H1 (cell line): Measurements from ENCODE around the gene CAPN6. TPM values are rescaled to one million over a fixed set of nuclear protein-coding genes. Genes with fewer than 3 reads are reported as not detected.

ENCODE experiments used
- polyA plus RNA-seq, 7 experiments: library from polyadenylated mRNA; depleted of rRNA in 3 of 7; stranded (reverse) in 5 of 7; unstranded in 2 of 7; fragments of >200 nt in 5 of 7; fragments of 200-250 nt in 2 of 7; gene quantifications; 1 replicate in 5 of 7; 2 replicates in 1 of 7; 4 replicates in 1 of 7; pipeline versions ENCODE4 v1.2.1 to v1.2.3, GENCODE V29; 2011 to 2013; ENCODE audit warnings: missing spikeins in 2 of 7, mixed read lengths in 2 of 7
- total RNA-seq: library from RNA; stranded (reverse); fragmentation: NEBNext Ultra II Directional; extraction: Animal tissue kit (Norgen Biotek cat#: 25700); gene quantifications from 2 replicates; pipeline ENCODE4 v1.2.1, GENCODE V29; 2021
- TF ChIP-seq, protein P1 (sequence below): fragments of 300-600 bp; sonication (generic); IDR thresholded peaks from 2 replicates; pipeline ENCODE4 v1.7.1; 2012; ENCODE audit warnings: low read length, moderate library complexity, mild to moderate bottlenecking, inconsistent platforms; ENCODE audit not compliant: insufficient replicate concordance

The CAPN6 gene
- total and polyA plus RNA-seq, 2 of the 8 experiments (the other 6 are each of a cell fraction or from before 2014, with no cell fraction given) = 5.3 to 10.6 TPM

DNA sequence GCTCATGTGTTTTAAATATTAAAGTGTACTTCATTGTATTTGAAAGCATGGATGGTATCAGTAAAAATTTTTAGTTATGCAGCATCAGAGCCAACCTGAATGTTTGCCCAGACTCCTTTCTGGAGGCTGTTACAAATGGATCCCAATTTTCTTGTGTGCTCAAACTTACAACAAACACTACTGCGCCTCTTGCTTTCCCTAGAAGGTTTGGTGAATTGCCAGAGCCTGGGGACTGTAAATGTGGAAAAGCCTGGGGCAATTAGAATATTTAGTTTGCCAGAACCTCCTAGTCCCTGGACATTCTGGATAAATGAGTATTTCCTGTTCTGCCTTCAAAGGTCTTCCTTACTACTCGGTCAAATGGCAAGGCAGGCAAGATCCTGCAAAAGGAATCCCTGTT is 4.8 kb downstream of the CAPN6 start (continued):
- TF ChIP-seq, protein P1, sequence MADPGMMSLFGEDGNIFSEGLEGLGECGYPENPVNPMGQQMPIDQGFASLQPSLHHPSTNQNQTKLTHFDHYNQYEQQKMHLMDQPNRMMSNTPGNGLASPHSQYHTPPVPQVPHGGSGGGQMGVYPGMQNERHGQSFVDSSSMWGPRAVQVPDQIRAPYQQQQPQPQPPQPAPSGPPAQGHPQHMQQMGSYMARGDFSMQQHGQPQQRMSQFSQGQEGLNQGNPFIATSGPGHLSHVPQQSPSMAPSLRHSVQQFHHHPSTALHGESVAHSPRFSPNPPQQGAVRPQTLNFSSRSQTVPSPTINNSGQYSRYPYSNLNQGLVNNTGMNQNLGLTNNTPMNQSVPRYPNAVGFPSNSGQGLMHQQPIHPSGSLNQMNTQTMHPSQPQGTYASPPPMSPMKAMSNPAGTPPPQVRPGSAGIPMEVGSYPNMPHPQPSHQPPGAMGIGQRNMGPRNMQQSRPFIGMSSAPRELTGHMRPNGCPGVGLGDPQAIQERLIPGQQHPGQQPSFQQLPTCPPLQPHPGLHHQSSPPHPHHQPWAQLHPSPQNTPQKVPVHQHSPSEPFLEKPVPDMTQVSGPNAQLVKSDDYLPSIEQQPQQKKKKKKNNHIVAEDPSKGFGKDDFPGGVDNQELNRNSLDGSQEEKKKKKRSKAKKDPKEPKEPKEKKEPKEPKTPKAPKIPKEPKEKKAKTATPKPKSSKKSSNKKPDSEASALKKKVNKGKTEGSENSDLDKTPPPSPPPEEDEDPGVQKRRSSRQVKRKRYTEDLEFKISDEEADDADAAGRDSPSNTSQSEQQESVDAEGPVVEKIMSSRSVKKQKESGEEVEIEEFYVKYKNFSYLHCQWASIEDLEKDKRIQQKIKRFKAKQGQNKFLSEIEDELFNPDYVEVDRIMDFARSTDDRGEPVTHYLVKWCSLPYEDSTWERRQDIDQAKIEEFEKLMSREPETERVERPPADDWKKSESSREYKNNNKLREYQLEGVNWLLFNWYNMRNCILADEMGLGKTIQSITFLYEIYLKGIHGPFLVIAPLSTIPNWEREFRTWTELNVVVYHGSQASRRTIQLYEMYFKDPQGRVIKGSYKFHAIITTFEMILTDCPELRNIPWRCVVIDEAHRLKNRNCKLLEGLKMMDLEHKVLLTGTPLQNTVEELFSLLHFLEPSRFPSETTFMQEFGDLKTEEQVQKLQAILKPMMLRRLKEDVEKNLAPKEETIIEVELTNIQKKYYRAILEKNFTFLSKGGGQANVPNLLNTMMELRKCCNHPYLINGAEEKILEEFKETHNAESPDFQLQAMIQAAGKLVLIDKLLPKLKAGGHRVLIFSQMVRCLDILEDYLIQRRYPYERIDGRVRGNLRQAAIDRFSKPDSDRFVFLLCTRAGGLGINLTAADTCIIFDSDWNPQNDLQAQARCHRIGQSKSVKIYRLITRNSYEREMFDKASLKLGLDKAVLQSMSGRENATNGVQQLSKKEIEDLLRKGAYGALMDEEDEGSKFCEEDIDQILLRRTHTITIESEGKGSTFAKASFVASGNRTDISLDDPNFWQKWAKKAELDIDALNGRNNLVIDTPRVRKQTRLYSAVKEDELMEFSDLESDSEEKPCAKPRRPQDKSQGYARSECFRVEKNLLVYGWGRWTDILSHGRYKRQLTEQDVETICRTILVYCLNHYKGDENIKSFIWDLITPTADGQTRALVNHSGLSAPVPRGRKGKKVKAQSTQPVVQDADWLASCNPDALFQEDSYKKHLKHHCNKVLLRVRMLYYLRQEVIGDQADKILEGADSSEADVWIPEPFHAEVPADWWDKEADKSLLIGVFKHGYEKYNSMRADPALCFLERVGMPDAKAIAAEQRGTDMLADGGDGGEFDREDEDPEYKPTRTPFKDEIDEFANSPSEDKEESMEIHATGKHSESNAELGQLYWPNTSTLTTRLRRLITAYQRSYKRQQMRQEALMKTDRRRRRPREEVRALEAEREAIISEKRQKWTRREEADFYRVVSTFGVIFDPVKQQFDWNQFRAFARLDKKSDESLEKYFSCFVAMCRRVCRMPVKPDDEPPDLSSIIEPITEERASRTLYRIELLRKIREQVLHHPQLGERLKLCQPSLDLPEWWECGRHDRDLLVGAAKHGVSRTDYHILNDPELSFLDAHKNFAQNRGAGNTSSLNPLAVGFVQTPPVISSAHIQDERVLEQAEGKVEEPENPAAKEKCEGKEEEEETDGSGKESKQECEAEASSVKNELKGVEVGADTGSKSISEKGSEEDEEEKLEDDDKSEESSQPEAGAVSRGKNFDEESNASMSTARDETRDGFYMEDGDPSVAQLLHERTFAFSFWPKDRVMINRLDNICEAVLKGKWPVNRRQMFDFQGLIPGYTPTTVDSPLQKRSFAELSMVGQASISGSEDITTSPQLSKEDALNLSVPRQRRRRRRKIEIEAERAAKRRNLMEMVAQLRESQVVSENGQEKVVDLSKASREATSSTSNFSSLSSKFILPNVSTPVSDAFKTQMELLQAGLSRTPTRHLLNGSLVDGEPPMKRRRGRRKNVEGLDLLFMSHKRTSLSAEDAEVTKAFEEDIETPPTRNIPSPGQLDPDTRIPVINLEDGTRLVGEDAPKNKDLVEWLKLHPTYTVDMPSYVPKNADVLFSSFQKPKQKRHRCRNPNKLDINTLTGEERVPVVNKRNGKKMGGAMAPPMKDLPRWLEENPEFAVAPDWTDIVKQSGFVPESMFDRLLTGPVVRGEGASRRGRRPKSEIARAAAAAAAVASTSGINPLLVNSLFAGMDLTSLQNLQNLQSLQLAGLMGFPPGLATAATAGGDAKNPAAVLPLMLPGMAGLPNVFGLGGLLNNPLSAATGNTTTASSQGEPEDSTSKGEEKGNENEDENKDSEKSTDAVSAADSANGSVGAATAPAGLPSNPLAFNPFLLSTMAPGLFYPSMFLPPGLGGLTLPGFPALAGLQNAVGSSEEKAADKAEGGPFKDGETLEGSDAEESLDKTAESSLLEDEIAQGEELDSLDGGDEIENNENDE = no peak
